K562 (cell line): ENCODE measurements around the gene PGPEP1. TPM values are rescaled to one million over a fixed set of nuclear protein-coding genes. Genes with fewer than 3 reads are reported as not detected.

Experiments
- CXXC5 ChIP-seq: fragments of 250-450 bp; sonication (Bioruptor Pico); IDR thresholded peaks from 2 replicates; pipeline ENCODE4 v1.8.0; 2022; ENCODE audit warnings: inconsistent platforms, mild to moderate bottlenecking, moderate library complexity
- FOXK2 ChIP-seq, 2 experiments: fragments of 450-650 bp; IDR thresholded peaks in 1 of 2; conservative IDR thresholded peaks in 1 of 2; 2 replicates each; pipeline ENCODE4 v1.6.1; 2016; ENCODE audit warnings: low read depth in 2 of 2, mild to moderate bottlenecking in 1 of 2
- NCOR1 ChIP-seq: fragments of 450-650 bp; IDR thresholded peaks from 2 replicates; pipeline ENCODE4 v1.6.1; 2016; ENCODE audit warnings: mild to moderate bottlenecking, moderate library complexity
- NR4A1 ChIP-seq, 2 experiments: fragments of 250-450 bp in 1 of 2; fragments of 450-650 bp in 1 of 2; sonication (Bioruptor Pico) in 1 of 2; IDR thresholded peaks; 2 replicates each; pipeline versions ENCODE4 v1.4.0 to v1.6.1; 2016 to 2020; ENCODE audit warnings: mild to moderate bottlenecking in 2 of 2, missing compliant biosample characterization in 1 of 2, missing genetic modification characterization in 1 of 2, moderate library complexity in 1 of 2
- POLR2A ChIP-seq: fragments of 450-650 bp; conservative IDR thresholded peaks from 2 replicates; pipeline ENCODE4 v1.6.1; 2016
- POLR2B ChIP-seq: fragments of 450-650 bp; IDR thresholded peaks from 2 replicates; pipeline ENCODE4 v1.6.1; 2018; ENCODE audit warnings: low read depth; ENCODE audit not compliant: partially characterized antibody
- ZFP1 ChIP-seq: fragments of 450-650 bp; formaldehyde crosslinking; IDR thresholded peaks from 2 replicates; pipeline ENCODE4 v1.4.0; 2020; ENCODE audit warnings: mild to moderate bottlenecking, mixed read lengths
- ZFX ChIP-seq: sonication (generic); formaldehyde crosslinking; IDR thresholded peaks from 2 replicates; pipeline ENCODE4 v1.8.0; 2022; ENCODE audit warnings: mild to moderate bottlenecking, missing genetic modification reagents, moderate library complexity
- ZNF121 ChIP-seq: sonication (generic); formaldehyde crosslinking; conservative IDR thresholded peaks from 2 replicates; pipeline ENCODE4 v1.8.0; 2022; ENCODE audit warnings: missing genetic modification reagents
- polyA plus RNA-seq, 8 experiments: library from polyadenylated mRNA; depleted of rRNA in 4 of 8; stranded (reverse) in 5 of 8; unstranded in 3 of 8; fragments of >200 nt; fragmentation: Nextera tagmentation in 2 of 8; fragmentation: Illumina TruSeq in 1 of 8; extraction: Ambion mirVana in 2 of 8; extraction: Trizol in 1 of 8; gene quantifications; 2 replicates each; pipeline versions ENCODE4 v1.2.1 to v1.2.3, GENCODE V29; 2011 to 2014; ENCODE audit warnings: inconsistent platforms in 1 of 8, missing spikeins in 1 of 8
- total RNA-seq, 7 experiments: library from RNA; depleted of rRNA in 6 of 7; stranded (reverse); fragments of >200 nt in 6 of 7; fragmentation: Illumina TruSeq in 2 of 7; extraction: Trizol in 2 of 7; gene quantifications; 2 replicates each; pipeline versions ENCODE4 v1.2.1 to v1.2.3, GENCODE V29; 2011 to 2021; ENCODE audit warnings: low replicate concordance in 1 of 7
- TF ChIP-seq, protein P1 (sequence below): fragments of 250-450 bp; sonication (Bioruptor Pico); IDR thresholded peaks from 2 replicates; pipeline ENCODE4 v1.8.0; 2022; ENCODE audit warnings: inconsistent platforms
- TF ChIP-seq, protein P2 (sequence below): fragments of 250-450 bp; sonication (Bioruptor Pico); IDR thresholded peaks from 2 replicates; pipeline ENCODE4 v1.8.0; 2021; ENCODE audit warnings: moderate library complexity, mild to moderate bottlenecking, inconsistent platforms
- TF ChIP-seq, protein P3 (sequence below), 2 experiments: fragments of 250-450 bp in 1 of 2; fragments of 450-650 bp in 1 of 2; sonication (Bioruptor Pico) in 1 of 2; IDR thresholded peaks; 2 replicates each; pipeline versions ENCODE4 v1.6.1 to v1.8.0; 2016 to 2021; ENCODE audit warnings: mild to moderate bottlenecking in 2 of 2, moderate library complexity in 2 of 2, missing compliant biosample characterization in 1 of 2, missing genetic modification characterization in 1 of 2
- TF ChIP-seq, protein P4 (sequence below): fragments of 450-650 bp; IDR thresholded peaks from 2 replicates; pipeline ENCODE4 v1.6.1; 2016; ENCODE audit warnings: mild to moderate bottlenecking, moderate library complexity

PGPEP1 gene
- total and polyA plus RNA-seq, 9 of the 15 experiments (the other 6 are each of a cell fraction or from before 2014, with no cell fraction given) = 10.0 to 69.6 (median 33.5) TPM

DNA sequence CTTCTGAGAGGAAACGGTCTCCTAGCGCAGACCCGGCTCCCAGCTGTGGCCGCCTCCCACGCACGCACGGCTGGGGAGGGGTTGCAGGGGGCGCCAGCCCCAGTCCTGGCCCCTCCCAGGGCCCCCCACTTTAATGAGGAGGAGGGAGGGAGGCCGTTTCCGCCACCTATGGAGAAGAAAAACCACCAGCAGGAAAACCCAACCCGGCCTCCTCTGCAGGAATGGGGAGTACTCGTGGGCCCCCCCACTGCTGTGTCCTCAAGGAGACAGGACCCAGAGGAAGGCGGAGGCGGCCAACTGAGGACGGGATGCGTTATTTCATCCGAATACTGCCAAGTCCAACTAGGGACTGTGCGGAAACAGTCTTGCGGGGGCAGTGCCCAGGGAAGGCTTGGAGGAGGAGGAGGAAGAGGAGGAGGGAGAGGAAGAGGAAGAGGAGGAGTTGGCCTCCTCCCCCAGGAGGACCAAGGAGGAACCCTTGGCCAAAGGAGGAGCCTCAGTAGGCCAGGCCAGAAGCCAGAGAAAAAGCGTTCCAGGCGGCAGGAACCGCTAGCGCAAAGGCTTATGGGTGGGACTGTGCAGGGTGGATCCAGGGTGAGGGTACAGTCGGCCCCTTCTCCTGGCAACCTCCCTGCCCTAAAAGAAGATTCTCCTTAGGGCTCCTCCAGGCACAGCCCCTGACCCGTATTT lies 74.9 kb downstream of the PGPEP1 start (continued):
- TF ChIP-seq, protein P1, sequence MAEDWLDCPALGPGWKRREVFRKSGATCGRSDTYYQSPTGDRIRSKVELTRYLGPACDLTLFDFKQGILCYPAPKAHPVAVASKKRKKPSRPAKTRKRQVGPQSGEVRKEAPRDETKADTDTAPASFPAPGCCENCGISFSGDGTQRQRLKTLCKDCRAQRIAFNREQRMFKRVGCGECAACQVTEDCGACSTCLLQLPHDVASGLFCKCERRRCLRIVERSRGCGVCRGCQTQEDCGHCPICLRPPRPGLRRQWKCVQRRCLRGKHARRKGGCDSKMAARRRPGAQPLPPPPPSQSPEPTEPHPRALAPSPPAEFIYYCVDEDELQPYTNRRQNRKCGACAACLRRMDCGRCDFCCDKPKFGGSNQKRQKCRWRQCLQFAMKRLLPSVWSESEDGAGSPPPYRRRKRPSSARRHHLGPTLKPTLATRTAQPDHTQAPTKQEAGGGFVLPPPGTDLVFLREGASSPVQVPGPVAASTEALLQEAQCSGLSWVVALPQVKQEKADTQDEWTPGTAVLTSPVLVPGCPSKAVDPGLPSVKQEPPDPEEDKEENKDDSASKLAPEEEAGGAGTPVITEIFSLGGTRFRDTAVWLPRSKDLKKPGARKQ = no peak
- TF ChIP-seq, protein P2, sequence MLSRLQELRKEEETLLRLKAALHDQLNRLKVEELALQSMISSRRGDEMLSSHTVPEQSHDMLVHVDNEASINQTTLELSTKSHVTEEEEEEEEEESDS = no peak
- TF ChIP-seq ZFP1 (CRISPR knock-in tag) (0 out of 2 replicates have a peak, but pooled peaks have one; percentile 23), POLR2B (peak; percentile 75), ZFX (peak; percentile 60; the same call in 1 of the 2 replicates), NR4A1 (CRISPR knock-in tag; IDR thresholded peaks at IDR 0.05) (peak; percentile 94), NR4A1 (tag; IDR thresholded peaks at IDR 0.05) (peak; percentile 87), POLR2A (peak; percentile 79), NCOR1 (peak; percentile 53), FOXK2 (conservative IDR thresholded peaks at IDR 0.05 in 1 of 2, IDR thresholded peaks at IDR 0.05 in 1 of 2; ENCODE audit: low read depth in 2 of 2) (no peak), ZNF121 (CRISPR knock-in tag) (no peak), CXXC5 (peak; percentile 79)
- TF ChIP-seq, protein P3, sequence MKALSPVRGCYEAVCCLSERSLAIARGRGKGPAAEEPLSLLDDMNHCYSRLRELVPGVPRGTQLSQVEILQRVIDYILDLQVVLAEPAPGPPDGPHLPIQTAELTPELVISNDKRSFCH (CRISPR knock-in tag; IDR thresholded peaks at IDR 0.05) = no peak
- TF ChIP-seq, protein P3 (tag; IDR thresholded peaks at IDR 0.05) = peak; percentile 79
- TF ChIP-seq, protein P4, sequence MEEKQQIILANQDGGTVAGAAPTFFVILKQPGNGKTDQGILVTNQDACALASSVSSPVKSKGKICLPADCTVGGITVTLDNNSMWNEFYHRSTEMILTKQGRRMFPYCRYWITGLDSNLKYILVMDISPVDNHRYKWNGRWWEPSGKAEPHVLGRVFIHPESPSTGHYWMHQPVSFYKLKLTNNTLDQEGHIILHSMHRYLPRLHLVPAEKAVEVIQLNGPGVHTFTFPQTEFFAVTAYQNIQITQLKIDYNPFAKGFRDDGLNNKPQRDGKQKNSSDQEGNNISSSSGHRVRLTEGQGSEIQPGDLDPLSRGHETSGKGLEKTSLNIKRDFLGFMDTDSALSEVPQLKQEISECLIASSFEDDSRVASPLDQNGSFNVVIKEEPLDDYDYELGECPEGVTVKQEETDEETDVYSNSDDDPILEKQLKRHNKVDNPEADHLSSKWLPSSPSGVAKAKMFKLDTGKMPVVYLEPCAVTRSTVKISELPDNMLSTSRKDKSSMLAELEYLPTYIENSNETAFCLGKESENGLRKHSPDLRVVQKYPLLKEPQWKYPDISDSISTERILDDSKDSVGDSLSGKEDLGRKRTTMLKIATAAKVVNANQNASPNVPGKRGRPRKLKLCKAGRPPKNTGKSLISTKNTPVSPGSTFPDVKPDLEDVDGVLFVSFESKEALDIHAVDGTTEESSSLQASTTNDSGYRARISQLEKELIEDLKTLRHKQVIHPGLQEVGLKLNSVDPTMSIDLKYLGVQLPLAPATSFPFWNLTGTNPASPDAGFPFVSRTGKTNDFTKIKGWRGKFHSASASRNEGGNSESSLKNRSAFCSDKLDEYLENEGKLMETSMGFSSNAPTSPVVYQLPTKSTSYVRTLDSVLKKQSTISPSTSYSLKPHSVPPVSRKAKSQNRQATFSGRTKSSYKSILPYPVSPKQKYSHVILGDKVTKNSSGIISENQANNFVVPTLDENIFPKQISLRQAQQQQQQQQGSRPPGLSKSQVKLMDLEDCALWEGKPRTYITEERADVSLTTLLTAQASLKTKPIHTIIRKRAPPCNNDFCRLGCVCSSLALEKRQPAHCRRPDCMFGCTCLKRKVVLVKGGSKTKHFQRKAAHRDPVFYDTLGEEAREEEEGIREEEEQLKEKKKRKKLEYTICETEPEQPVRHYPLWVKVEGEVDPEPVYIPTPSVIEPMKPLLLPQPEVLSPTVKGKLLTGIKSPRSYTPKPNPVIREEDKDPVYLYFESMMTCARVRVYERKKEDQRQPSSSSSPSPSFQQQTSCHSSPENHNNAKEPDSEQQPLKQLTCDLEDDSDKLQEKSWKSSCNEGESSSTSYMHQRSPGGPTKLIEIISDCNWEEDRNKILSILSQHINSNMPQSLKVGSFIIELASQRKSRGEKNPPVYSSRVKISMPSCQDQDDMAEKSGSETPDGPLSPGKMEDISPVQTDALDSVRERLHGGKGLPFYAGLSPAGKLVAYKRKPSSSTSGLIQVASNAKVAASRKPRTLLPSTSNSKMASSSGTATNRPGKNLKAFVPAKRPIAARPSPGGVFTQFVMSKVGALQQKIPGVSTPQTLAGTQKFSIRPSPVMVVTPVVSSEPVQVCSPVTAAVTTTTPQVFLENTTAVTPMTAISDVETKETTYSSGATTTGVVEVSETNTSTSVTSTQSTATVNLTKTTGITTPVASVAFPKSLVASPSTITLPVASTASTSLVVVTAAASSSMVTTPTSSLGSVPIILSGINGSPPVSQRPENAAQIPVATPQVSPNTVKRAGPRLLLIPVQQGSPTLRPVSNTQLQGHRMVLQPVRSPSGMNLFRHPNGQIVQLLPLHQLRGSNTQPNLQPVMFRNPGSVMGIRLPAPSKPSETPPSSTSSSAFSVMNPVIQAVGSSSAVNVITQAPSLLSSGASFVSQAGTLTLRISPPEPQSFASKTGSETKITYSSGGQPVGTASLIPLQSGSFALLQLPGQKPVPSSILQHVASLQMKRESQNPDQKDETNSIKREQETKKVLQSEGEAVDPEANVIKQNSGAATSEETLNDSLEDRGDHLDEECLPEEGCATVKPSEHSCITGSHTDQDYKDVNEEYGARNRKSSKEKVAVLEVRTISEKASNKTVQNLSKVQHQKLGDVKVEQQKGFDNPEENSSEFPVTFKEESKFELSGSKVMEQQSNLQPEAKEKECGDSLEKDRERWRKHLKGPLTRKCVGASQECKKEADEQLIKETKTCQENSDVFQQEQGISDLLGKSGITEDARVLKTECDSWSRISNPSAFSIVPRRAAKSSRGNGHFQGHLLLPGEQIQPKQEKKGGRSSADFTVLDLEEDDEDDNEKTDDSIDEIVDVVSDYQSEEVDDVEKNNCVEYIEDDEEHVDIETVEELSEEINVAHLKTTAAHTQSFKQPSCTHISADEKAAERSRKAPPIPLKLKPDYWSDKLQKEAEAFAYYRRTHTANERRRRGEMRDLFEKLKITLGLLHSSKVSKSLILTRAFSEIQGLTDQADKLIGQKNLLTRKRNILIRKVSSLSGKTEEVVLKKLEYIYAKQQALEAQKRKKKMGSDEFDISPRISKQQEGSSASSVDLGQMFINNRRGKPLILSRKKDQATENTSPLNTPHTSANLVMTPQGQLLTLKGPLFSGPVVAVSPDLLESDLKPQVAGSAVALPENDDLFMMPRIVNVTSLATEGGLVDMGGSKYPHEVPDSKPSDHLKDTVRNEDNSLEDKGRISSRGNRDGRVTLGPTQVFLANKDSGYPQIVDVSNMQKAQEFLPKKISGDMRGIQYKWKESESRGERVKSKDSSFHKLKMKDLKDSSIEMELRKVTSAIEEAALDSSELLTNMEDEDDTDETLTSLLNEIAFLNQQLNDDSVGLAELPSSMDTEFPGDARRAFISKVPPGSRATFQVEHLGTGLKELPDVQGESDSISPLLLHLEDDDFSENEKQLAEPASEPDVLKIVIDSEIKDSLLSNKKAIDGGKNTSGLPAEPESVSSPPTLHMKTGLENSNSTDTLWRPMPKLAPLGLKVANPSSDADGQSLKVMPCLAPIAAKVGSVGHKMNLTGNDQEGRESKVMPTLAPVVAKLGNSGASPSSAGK = peak; percentile 31; the same call in 1 of the 2 replicates
